A172 (cell line): Measurements from ENCODE around the gene PRB3. TPM values are rescaled to one million over a fixed set of nuclear protein-coding genes. Genes with fewer than 3 reads are reported as not detected.

Source experiments
- DNase-seq: peaks from one replicate; pipeline ENCODE4 v3.0.0-alpha.2; 2015; ENCODE audit warnings: low spot score
- total RNA-seq: library from RNA; depleted of rRNA; stranded (reverse); fragments of >200 nt; shearing (Covaris generic); gene quantifications from 2 replicates; pipeline ENCODE4 v1.2.3, GENCODE V29; 2014; rRNA removed

PRB3 gene
- not detected in 2 replicates for total RNA-seq

- no peak for DNase-seq
These were observed at the start of gene PRB3 for GRCh38 chr12:11269607-11270006. PRB3 (minus strand) TSS chr12:11269707; CDS start chr12:11269669, 38 bp downstream.

- DNase-seq: no peak
These were observed 40.8 kb upstream of the PRB3 start, which contains the start of gene PRB4 for GRCh38 chr12:11310336-11310735. PRB4 (minus strand) TSS chr12:11310436; CDS start chr12:11310398, 38 bp downstream.

GRCh38 chr12:11307143-11307542 lies 37.6 kb upstream of the PRB3 start:
- no peak for DNase-seq

- no peak for DNase-seq
These were observed 3.9 kb upstream of the PRB3 start for GRCh38 chr12:11273449-11273848.

- no peak for DNase-seq
These were observed 5.0 kb downstream of the PRB3 start for GRCh38 chr12:11264501-11264900.

- no peak for DNase-seq
These were observed 23.0 kb downstream of the PRB3 start for GRCh38 chr12:11246489-11246888.

GRCh38 chr12:11242656-11243055 lies 26.9 kb downstream of the PRB3 start:
- no peak for DNase-seq

GRCh38 chr12:11240348-11240930 lies 29.1 kb downstream of the PRB3 start:
- no peak for DNase-seq

GRCh38 chr12:11238275-11238674 lies 31.2 kb downstream of the PRB3 start:
- no peak for DNase-seq

- DNase-seq: no peak
These were observed 36.0 kb downstream of the PRB3 start for GRCh38 chr12:11233532-11233931.

- peak; percentile 23 for DNase-seq
These were observed 41.1 kb downstream of the PRB3 start for GRCh38 chr12:11228296-11228879.

- no peak for DNase-seq
These were observed 42.1 kb downstream of the PRB3 start for GRCh38 chr12:11227373-11227772.

Other genes starting within 250 kb of the PRB3 start
- gene TAS2R19, start 247.1 kb downstream of the PRB3 start, total RNA-seq: 0.12 and 1.3 TPM in 2 replicates
- gene TAS2R31, start 238.3 kb downstream of the PRB3 start, total RNA-seq: 1.1 and 2.5 TPM in 2 replicates
- 0.60 TPM in 1 of 2 replicates, not detected in the other for gene TAS2R46, start 207.4 kb downstream of the PRB3 start, total RNA-seq
- gene TAS2R43, start 177.4 kb downstream of the PRB3 start, total RNA-seq: not detected in 2 replicates
- 0.05 and 0.48 TPM in 2 replicates for gene TAS2R30, start 135.1 kb downstream of the PRB3 start, total RNA-seq
- 5.2 and 8.0 TPM in 2 replicates for gene SMIM10L1, start 98.5 kb downstream of the PRB3 start, total RNA-seq
- gene TAS2R42, start 82.8 kb downstream of the PRB3 start, total RNA-seq: not detected in 2 replicates
- gene PRB4, start 40.7 kb upstream of the PRB3 start, total RNA-seq: not detected in 2 replicates
- not detected in 2 replicates for gene PRB2, start 125.9 kb upstream of the PRB3 start, total RNA-seq